ENCODE measurements around the gene USHBP1.

USHBP1 gene

GRCh38 chr19:17259934-17260333 is 4.6 kb downstream of the USHBP1 start:
- no peak for ATAC-seq
- no peak overlapping the region for H3K27ac Mint-ChIP-seq
- H3K4me1 Mint-ChIP-seq = peaks cover 5% of the 10 kb centered on the region
- DNase-seq = no peak
- H3K36me3 Mint-ChIP-seq (ENCODE audit: low read depth) = no peaks in the 10 kb centered on the region
- H3K27me3 Mint-ChIP-seq = peaks cover 3% of the 10 kb centered on the region
- H3K4me3 Mint-ChIP-seq = no peak overlapping the region
- H3K9me3 Mint-ChIP-seq = no peaks in the 10 kb centered on the region

- no peak for DNase-seq
- Mint-ChIP-seq H3K4me1 (peaks cover 5% of the 10 kb centered on the region), H3K9me3 (no peaks in the 10 kb centered on the region), H3K36me3 (ENCODE audit: low read depth) (no peaks in the 10 kb centered on the region), H3K27ac (no peak overlapping the region), H3K27me3 (peaks cover 3% of the 10 kb centered on the region), H3K4me3 (no peak overlapping the region)
- ATAC-seq = no peak
Observed at GRCh38 chr19:17259118-17259780, 5.3 kb downstream of the USHBP1 start.

- Mint-ChIP-seq H3K4me1 (peaks cover 5% of the 10 kb centered on the region), H3K4me3 (no peak overlapping the region), H3K27ac (no peak overlapping the region), H3K27me3 (peaks cover 3% of the 10 kb centered on the region), H3K36me3 (ENCODE audit: low read depth) (no peaks in the 10 kb centered on the region), H3K9me3 (no peaks in the 10 kb centered on the region)
- no peak for ATAC-seq
- DNase-seq = no peak
Observed at GRCh38 chr19:17256130-17256529, 8.4 kb downstream of the USHBP1 start.

- no peaks in the 10 kb centered on the region for H3K4me1 Mint-ChIP-seq
- no peaks in the 10 kb centered on the region for H3K9me3 Mint-ChIP-seq
- H3K4me3 Mint-ChIP-seq = no peak overlapping the region
- no peaks in the 10 kb centered on the region for H3K27me3 Mint-ChIP-seq
- no peak overlapping the region for H3K27ac Mint-ChIP-seq
- H3K36me3 Mint-ChIP-seq (ENCODE audit: low read depth) = no peaks in the 10 kb centered on the region
- DNase-seq = no peak
- no peak for ATAC-seq
Observed at GRCh38 chr19:17255150-17255621, 9.4 kb downstream of the USHBP1 start.

GRCh38 chr19:17254636-17255035 is 9.9 kb downstream of the USHBP1 start:
- H3K4me1 Mint-ChIP-seq = no peaks in the 10 kb centered on the region
- DNase-seq = no peak
- H3K27me3 Mint-ChIP-seq = no peaks in the 10 kb centered on the region
- no peaks in the 10 kb centered on the region for H3K9me3 Mint-ChIP-seq
- no peaks in the 10 kb centered on the region for H3K36me3 Mint-ChIP-seq (ENCODE audit: low read depth)
- H3K4me3 Mint-ChIP-seq = no peak overlapping the region
- no peak overlapping the region for H3K27ac Mint-ChIP-seq
- no peak for ATAC-seq

GRCh38 chr19:17249887-17250548 is 14.5 kb downstream of the USHBP1 start:
- H3K27ac Mint-ChIP-seq = no peak overlapping the region
- H3K27me3 Mint-ChIP-seq = peaks cover 4% of the 10 kb centered on the region
- no peak for ATAC-seq
- DNase-seq = no peak
- H3K4me1 Mint-ChIP-seq = peaks cover 8% of the 10 kb centered on the region
- no peaks in the 10 kb centered on the region for H3K9me3 Mint-ChIP-seq
- no peaks in the 10 kb centered on the region for H3K36me3 Mint-ChIP-seq (ENCODE audit: low read depth)
- no peak overlapping the region for H3K4me3 Mint-ChIP-seq

- DNase-seq (no peak), ATAC-seq (no peak)
- H3K27me3 Mint-ChIP-seq = peaks cover 4% of the 10 kb centered on the region
- H3K9me3 Mint-ChIP-seq = no peaks in the 10 kb centered on the region
- peaks cover 12% of the 10 kb centered on the region for H3K4me1 Mint-ChIP-seq
- no peak overlapping the region for H3K4me3 Mint-ChIP-seq
- H3K36me3 Mint-ChIP-seq (ENCODE audit: low read depth) = no peaks in the 10 kb centered on the region
- no peak overlapping the region for H3K27ac Mint-ChIP-seq
Observed at GRCh38 chr19:17248011-17248776, 16.4 kb downstream of the USHBP1 start.

GRCh38 chr19:17246681-17247425 is 17.7 kb downstream of the USHBP1 start:
- no peak for DNase-seq
- Mint-ChIP-seq H3K27ac (no peak overlapping the region), H3K4me3 (peak overlapping the region; percentile 73), H3K4me1 (peaks cover 12% of the 10 kb centered on the region), H3K9me3 (no peaks in the 10 kb centered on the region), H3K27me3 (peaks cover 4% of the 10 kb centered on the region), H3K36me3 (ENCODE audit: low read depth) (no peaks in the 10 kb centered on the region)
- ATAC-seq = no peak

GRCh38 chr19:17245535-17245984 is 19.0 kb downstream of the USHBP1 start, which contains the start of gene NR2F6:
TSS of gene NR2F6 (minus strand) at chr19:17245919. CDS start at chr19:17245220, 699 bp downstream.
- H3K36me3 Mint-ChIP-seq (ENCODE audit: low read depth) = no peaks in the 10 kb centered on the region
- H3K9me3 Mint-ChIP-seq = no peaks in the 10 kb centered on the region
- ATAC-seq (no peak), DNase-seq (no peak)
- H3K27me3 Mint-ChIP-seq = peaks cover 4% of the 10 kb centered on the region
- peak within 1 kb of the TSS; percentile 73 for H3K4me3 Mint-ChIP-seq
- peaks cover 12% of the 10 kb centered on the region for H3K4me1 Mint-ChIP-seq
- no peak within 1 kb of the TSS for H3K27ac Mint-ChIP-seq

GRCh38 chr19:17244618-17245534 is 19.7 kb downstream of the USHBP1 start:
- ATAC-seq (no peak), DNase-seq (no peak)
- H3K27me3 Mint-ChIP-seq = peaks cover 4% of the 10 kb centered on the region
- H3K9me3 Mint-ChIP-seq = no peaks in the 10 kb centered on the region
- no peaks in the 10 kb centered on the region for H3K36me3 Mint-ChIP-seq (ENCODE audit: low read depth)
- H3K27ac Mint-ChIP-seq = no peak overlapping the region
- peaks cover 12% of the 10 kb centered on the region for H3K4me1 Mint-ChIP-seq
- peak overlapping the region; percentile 42 for H3K4me3 Mint-ChIP-seq

- Mint-ChIP-seq H3K27ac (no peak overlapping the region), H3K27me3 (peaks cover 4% of the 10 kb centered on the region), H3K4me1 (peaks cover 12% of the 10 kb centered on the region), H3K9me3 (no peaks in the 10 kb centered on the region), H3K36me3 (ENCODE audit: low read depth) (no peaks in the 10 kb centered on the region), H3K4me3 (peak overlapping the region; percentile 42)
- ATAC-seq (no peak), DNase-seq (no peak)
Observed at GRCh38 chr19:17243830-17244617, 20.5 kb downstream of the USHBP1 start.

GRCh38 chr19:17243211-17243829 is 21.2 kb downstream of the USHBP1 start:
- Mint-ChIP-seq H3K27me3 (peaks cover 4% of the 10 kb centered on the region), H3K4me1 (peaks cover 12% of the 10 kb centered on the region), H3K4me3 (no peak overlapping the region), H3K9me3 (no peaks in the 10 kb centered on the region), H3K27ac (no peak overlapping the region), H3K36me3 (ENCODE audit: low read depth) (no peaks in the 10 kb centered on the region)
- no peak for DNase-seq
- no peak for ATAC-seq

Data from activated naive CD8-positive, alpha-beta T cell treated with anti-CD3 and anti-CD28 coated beads, Interleukin-2, amount 50 U/mL, for 24 hours (primary cell).